ENCODE results near the gene CDH4. TPM values are rescaled to one million over a fixed set of nuclear protein-coding genes. Genes with fewer than 3 reads are reported as not detected.

CDH4 gene
- total RNA-seq, 1 donor from 2014 or later = 12.1 TPM

- Histone ChIP-seq H3K4me3 (ENCODE audit: low read depth, low read length) (no peak overlapping the region), H3K27me3 (ENCODE audit: control insufficient read depth, insufficient read depth, low read length) (no peaks in the 10 kb centered on the region), H3K36me3 (ENCODE audit: control insufficient read depth, insufficient read depth, low read length) (no peaks in the 10 kb centered on the region)
- DNase-seq (ENCODE audit: low read depth) = no peak
- no peak for TF ChIP-seq CTCF (IDR thresholded peaks at IDR 0.05; ENCODE audit: insufficient read depth, low read length, severe bottlenecking)
- no peak for FAIRE-seq
Observed at GRCh38 chr20:61840779-61841455, 588.9 kb downstream of the CDH4 start.

GRCh38 chr20:61841551-61841950 lies 589.5 kb downstream of the CDH4 start:
- H3K27me3 ChIP-seq (ENCODE audit: control insufficient read depth, insufficient read depth, low read length) = no peaks in the 10 kb centered on the region
- no peaks in the 10 kb centered on the region for H3K36me3 ChIP-seq (ENCODE audit: control insufficient read depth, insufficient read depth, low read length)
- DNase-seq (ENCODE audit: low read depth) = no peak
- no peak for TF ChIP-seq CTCF (IDR thresholded peaks at IDR 0.05; ENCODE audit: insufficient read depth, low read length, severe bottlenecking)
- FAIRE-seq = no peak
- no peak overlapping the region for H3K4me3 ChIP-seq (ENCODE audit: low read depth, low read length)

- TF ChIP-seq CTCF (IDR thresholded peaks at IDR 0.05; ENCODE audit: insufficient read depth, low read length, severe bottlenecking) = no peak
- H3K4me3 ChIP-seq (ENCODE audit: low read depth, low read length) = no peak overlapping the region
- FAIRE-seq (no peak), DNase-seq (ENCODE audit: low read depth) (no peak)
- no peaks in the 10 kb centered on the region for H3K36me3 ChIP-seq (ENCODE audit: control insufficient read depth, insufficient read depth, low read length)
- H3K27me3 ChIP-seq (ENCODE audit: control insufficient read depth, insufficient read depth, low read length) = no peaks in the 10 kb centered on the region
Observed at GRCh38 chr20:61841966-61842365, 589.9 kb downstream of the CDH4 start.

GRCh38 chr20:61844621-61845020 lies 592.6 kb downstream of the CDH4 start:
- no peak overlapping the region for H3K4me3 ChIP-seq (ENCODE audit: low read depth, low read length)
- FAIRE-seq = no peak
- H3K36me3 ChIP-seq (ENCODE audit: control insufficient read depth, insufficient read depth, low read length) = no peaks in the 10 kb centered on the region
- DNase-seq (ENCODE audit: low read depth) = no peak
- no peaks in the 10 kb centered on the region for H3K27me3 ChIP-seq (ENCODE audit: control insufficient read depth, insufficient read depth, low read length)
- no peak for TF ChIP-seq CTCF (IDR thresholded peaks at IDR 0.05; ENCODE audit: insufficient read depth, low read length, severe bottlenecking)

- TF ChIP-seq CTCF (IDR thresholded peaks at IDR 0.05; ENCODE audit: insufficient read depth, low read length, severe bottlenecking) = no peak
- DNase-seq (ENCODE audit: low read depth) (no peak), FAIRE-seq (no peak)
- Histone ChIP-seq H3K4me3 (ENCODE audit: low read depth, low read length) (no peak overlapping the region), H3K36me3 (ENCODE audit: control insufficient read depth, insufficient read depth, low read length) (no peaks in the 10 kb centered on the region), H3K27me3 (ENCODE audit: control insufficient read depth, insufficient read depth, low read length) (no peaks in the 10 kb centered on the region)
Observed at GRCh38 chr20:61845233-61845671, 593.2 kb downstream of the CDH4 start.

GRCh38 chr20:61846074-61846473 lies 594.0 kb downstream of the CDH4 start:
- DNase-seq (ENCODE audit: low read depth) (no peak), FAIRE-seq (no peak)
- TF ChIP-seq CTCF (IDR thresholded peaks at IDR 0.05; ENCODE audit: insufficient read depth, low read length, severe bottlenecking) = no peak
- Histone ChIP-seq H3K4me3 (ENCODE audit: low read depth, low read length) (no peak overlapping the region), H3K27me3 (ENCODE audit: control insufficient read depth, insufficient read depth, low read length) (no peaks in the 10 kb centered on the region), H3K36me3 (ENCODE audit: control insufficient read depth, insufficient read depth, low read length) (no peaks in the 10 kb centered on the region)
